ENCODE measurements around the gene BPTF. TPM values are rescaled to one million over a fixed set of nuclear protein-coding genes. Genes with fewer than 3 reads are reported as not detected.

The BPTF gene
- total RNA-seq, 3 donors from 2014 or later: 80.6 to 115 (median 90.0) TPM

DNA sequence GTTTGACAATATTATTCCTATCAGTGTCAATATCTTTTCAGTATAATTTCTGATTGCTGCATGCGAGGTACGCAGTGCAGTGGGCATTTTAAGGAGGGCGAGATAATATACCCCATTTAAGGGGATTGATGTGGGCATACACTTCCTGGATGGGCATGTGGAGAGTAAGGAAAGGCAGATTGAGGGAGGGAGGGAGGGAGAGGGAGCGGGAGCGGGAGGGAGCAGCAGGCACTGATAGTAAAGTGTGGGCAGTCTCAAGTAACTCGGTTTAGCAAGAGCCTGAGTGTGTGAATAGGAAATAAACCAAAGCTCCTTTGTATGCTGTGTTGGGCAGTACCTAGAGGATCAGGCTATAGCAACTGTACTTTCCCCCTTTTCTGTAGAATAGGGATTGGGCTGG is 5.1 kb downstream of the BPTF start:
- intact Hi-C loops (cut with DNase I, micrococcal nuclease): no loop called here
- ATAC-seq: peak; percentile 27
- no peaks in the 10 kb centered on the region for H3K9me3 ChIP-seq
- no peaks in the 10 kb centered on the region for H3K36me3 ChIP-seq (ENCODE audit: low read depth)
- no peak for DNase-seq
- no peak overlapping the region for H3K4me3 ChIP-seq
- H3K4me1 ChIP-seq (ENCODE audit: low read depth): peaks cover 23% of the 10 kb centered on the region
- TF ChIP-seq, protein P1, sequence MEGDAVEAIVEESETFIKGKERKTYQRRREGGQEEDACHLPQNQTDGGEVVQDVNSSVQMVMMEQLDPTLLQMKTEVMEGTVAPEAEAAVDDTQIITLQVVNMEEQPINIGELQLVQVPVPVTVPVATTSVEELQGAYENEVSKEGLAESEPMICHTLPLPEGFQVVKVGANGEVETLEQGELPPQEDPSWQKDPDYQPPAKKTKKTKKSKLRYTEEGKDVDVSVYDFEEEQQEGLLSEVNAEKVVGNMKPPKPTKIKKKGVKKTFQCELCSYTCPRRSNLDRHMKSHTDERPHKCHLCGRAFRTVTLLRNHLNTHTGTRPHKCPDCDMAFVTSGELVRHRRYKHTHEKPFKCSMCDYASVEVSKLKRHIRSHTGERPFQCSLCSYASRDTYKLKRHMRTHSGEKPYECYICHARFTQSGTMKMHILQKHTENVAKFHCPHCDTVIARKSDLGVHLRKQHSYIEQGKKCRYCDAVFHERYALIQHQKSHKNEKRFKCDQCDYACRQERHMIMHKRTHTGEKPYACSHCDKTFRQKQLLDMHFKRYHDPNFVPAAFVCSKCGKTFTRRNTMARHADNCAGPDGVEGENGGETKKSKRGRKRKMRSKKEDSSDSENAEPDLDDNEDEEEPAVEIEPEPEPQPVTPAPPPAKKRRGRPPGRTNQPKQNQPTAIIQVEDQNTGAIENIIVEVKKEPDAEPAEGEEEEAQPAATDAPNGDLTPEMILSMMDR (IDR thresholded peaks at IDR 0.05): no peak

DNA sequence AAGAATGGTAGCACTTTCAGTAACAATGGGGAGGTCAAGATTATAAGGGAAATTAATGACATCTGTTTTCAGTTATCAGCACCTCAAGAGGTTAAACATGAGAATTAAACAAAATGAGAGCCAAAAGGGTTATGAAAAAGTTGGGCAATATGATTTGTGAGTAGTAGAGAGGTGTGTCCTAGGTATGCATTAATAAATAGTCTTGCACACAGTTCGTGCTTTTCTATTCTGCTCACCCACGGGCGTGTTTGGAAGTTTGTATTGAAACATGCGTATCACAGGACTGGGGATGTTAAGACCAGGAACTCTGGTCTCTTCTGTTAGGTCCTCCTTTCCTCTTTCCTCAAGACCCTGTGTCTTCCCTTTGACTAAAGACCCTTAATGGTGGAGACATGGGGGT is 6.0 kb downstream of the BPTF start:
- Histone ChIP-seq H3K9me3 (no peaks in the 10 kb centered on the region), H3K4me3 (no peak overlapping the region), H3K36me3 (ENCODE audit: low read depth) (no peaks in the 10 kb centered on the region), H3K4me1 (ENCODE audit: low read depth) (peaks cover 23% of the 10 kb centered on the region)
- intact Hi-C loops (cut with DNase I, micrococcal nuclease): no loop called here
- DNase-seq (no peak), ATAC-seq (no peak)
- TF ChIP-seq, protein P1 (IDR thresholded peaks at IDR 0.05): no peak

DNA sequence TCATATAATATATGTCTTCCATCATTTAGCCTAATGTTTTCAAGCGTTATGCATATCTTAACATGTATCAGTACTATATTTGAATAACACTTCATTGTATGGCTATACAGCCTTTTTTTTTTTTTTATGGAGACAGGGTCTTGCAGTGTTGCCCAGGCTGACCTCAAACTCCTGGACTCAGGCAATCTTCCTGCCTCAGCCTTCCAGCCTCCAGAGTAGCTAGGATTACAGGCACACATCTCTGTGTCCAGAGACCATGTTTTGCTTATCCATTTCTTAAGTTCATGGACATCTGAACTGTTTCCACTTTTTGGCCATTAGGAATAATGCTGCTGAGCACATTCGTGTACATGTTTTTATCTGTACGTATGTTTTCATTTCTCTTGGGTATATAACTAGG is 7.8 kb downstream of the BPTF start:
- no peaks in the 10 kb centered on the region for H3K9me3 ChIP-seq
- peaks cover 14% of the 10 kb centered on the region for H3K4me1 ChIP-seq (ENCODE audit: low read depth)
- intact Hi-C loops (cut with DNase I, micrococcal nuclease): no loop called here
- TF ChIP-seq, protein P1 (IDR thresholded peaks at IDR 0.05): no peak
- H3K4me3 ChIP-seq: no peak overlapping the region
- ATAC-seq: no peak
- no peaks in the 10 kb centered on the region for H3K36me3 ChIP-seq (ENCODE audit: low read depth)
- DNase-seq: no peak

GRCh38 chr17:67833946-67834631 is 8.8 kb downstream of the BPTF start:
- no peak for ATAC-seq
- Histone ChIP-seq H3K9me3 (no peaks in the 10 kb centered on the region), H3K4me3 (no peak overlapping the region), H3K4me1 (ENCODE audit: low read depth) (peaks cover 8% of the 10 kb centered on the region), H3K36me3 (ENCODE audit: low read depth) (no peaks in the 10 kb centered on the region)
- TF ChIP-seq, protein P1 (IDR thresholded peaks at IDR 0.05): no peak
- DNase-seq: no peak
- intact Hi-C loops (cut with DNase I, micrococcal nuclease): no loop called here

DNA sequence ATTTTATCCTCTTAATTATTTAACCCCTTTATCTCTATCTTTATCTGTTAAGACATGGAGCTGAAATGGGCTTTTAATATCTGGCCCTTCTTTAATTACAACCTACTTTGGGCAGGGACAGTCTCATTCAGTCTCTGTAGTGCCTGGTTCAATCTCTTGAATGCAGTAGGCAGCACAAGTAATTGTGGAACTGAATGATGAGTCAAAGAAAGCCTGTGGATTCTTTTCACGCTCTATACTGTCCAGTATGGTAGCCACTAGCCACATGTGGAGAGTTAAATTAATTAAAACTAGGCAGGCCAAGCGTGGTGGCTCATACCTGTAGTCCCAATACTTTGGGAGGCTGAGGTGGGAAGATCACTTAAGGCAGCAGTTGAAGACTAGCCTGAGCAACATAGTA is 9.3 kb downstream of the BPTF start:
- intact Hi-C loops (cut with DNase I, micrococcal nuclease): no loop called here
- TF ChIP-seq, protein P1 (IDR thresholded peaks at IDR 0.05): no peak
- DNase-seq: no peak
- ATAC-seq: no peak
- H3K9me3 ChIP-seq: no peaks in the 10 kb centered on the region
- no peak overlapping the region for H3K4me3 ChIP-seq
- no peaks in the 10 kb centered on the region for H3K36me3 ChIP-seq (ENCODE audit: low read depth)
- H3K4me1 ChIP-seq (ENCODE audit: low read depth): peaks cover 7% of the 10 kb centered on the region

Measured in mucosa of descending colon (tissue), 3 donors.